Activated CD4-positive, alpha-beta T cell treated with anti-CD3 and anti-CD28 coated beads for 36 hours (primary cell): ENCODE data around the gene MANSC4. TPM values are rescaled to one million over a fixed set of nuclear protein-coding genes. Genes with fewer than 3 reads are reported as not detected.

Source experiments
- ATAC-seq: fragments of 200-7000 bp; cut with Tn5 transposase; one replicate; pipeline ENCODE4 v1.10.0; 2021; ENCODE audit warnings: mild to moderate bottlenecking, moderate library complexity
- CTCF ChIA-PET: fragments of 350-600 bp; sonication (Branson Sonifier 250); formaldehyde crosslinking; loops from one replicate; lab custom pipeline; 2021; ENCODE audit warnings: antibody characterized with exemption; lab: Charles Lee
- POLR2A ChIA-PET: fragments of 350-600 bp; sonication (Branson Sonifier 250); formaldehyde crosslinking; loops from one replicate; lab custom pipeline; 2021; ENCODE audit warnings: antibody characterized with exemption, inconsistent platforms; lab: Charles Lee
- DNase-seq: peaks from one replicate; pipeline ENCODE4 v3.0.0-alpha.2; 2020
- H3K27ac Mint-ChIP-seq: one replicate; pipeline ENCODE4 v1.8.0; 2021; ENCODE audit warnings: mixed read lengths
- H3K27me3 Mint-ChIP-seq: one replicate; pipeline ENCODE4 v1.8.0; 2021; ENCODE audit warnings: mixed read lengths
- H3K36me3 Mint-ChIP-seq: one replicate; pipeline ENCODE4 v1.8.0; 2021; ENCODE audit warnings: low read depth, mixed read lengths
- H3K4me1 Mint-ChIP-seq: one replicate; pipeline ENCODE4 v1.8.0; 2021; ENCODE audit warnings: mixed read lengths
- H3K4me3 Mint-ChIP-seq: one replicate; pipeline ENCODE4 v1.8.0; 2021; ENCODE audit warnings: mild to moderate bottlenecking, moderate library complexity, mixed read lengths
- H3K9me3 Mint-ChIP-seq: one replicate; pipeline ENCODE4 v1.8.0; 2021; ENCODE audit warnings: low read depth, mixed read lengths
- intact Hi-C, 2 experiments: fragments of 100-400 bp; cut with DNase I in 1 of 2; cut with micrococcal nuclease in 1 of 2; formaldehyde crosslinking; loops; one replicate each; pipeline versions ENCODE4 v1.14.2 to v1.15.1; 2022 to 2024; cut with DNase I, micrococcal nuclease
- total RNA-seq, 2 experiments: library from RNA; stranded (reverse); gene quantifications; one replicate each; pipeline ENCODE4 v1.2.3, GENCODE V29; 2021

The MANSC4 gene
- total RNA-seq: not detected

DNA sequence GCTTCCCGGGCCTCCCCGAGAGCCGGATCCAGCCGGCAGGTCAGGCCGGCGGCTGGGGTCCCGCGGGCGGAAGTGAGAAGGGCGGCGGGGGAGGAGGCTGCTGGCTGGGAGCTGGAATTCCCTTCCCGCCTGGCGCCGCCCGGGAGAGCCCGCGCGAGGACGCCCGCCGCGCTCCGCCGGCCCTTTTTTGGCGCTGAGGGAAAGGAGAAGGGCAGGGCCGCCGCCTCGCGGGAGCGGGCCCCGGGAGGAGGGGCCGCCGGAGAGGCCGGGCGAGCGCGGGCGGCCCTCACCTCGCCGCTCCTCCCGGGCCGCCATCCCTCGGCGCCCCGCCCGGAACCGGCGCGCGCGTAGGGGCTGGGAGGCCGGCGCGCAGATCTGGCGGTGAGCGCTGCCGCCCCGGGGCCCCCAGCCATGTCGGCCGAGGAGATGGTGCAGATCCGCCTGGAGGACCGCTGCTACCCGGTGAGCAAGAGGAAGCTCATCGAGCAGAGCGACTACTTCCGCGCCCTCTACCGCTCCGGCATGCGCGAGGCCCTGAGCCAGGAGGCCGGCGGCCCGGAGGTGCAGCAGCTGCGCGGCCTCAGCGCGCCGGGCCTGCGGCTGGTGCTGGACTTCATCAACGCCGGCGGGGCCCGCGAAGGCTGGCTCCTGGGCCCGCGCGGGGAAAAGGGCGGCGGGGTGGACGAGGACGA lies at the start of gene MANSC4, which contains the start of gene KLHL42:
TSS of gene MANSC4 (minus strand) at position 317 of the 692 bp plus-strand sequence. CDS start 8,960 bp downstream, outside the sequence.
TSS of gene KLHL42 (plus strand) at position 314 of the 692 bp plus-strand sequence. CDS start at position 412, 98 bp downstream.
- POLR2A ChIA-PET: interaction anchor here (0.5 to 1.5 kb wide), 3 partner anchors 42 to 301 kb away, joined by 3 to 5 read pairs (median 3); no protein-coding TSS in a partner anchor
- peaks cover 20% of the 10 kb centered on the region for H3K36me3 Mint-ChIP-seq
- H3K27me3 Mint-ChIP-seq: no peaks in the 10 kb centered on the region
- CTCF ChIA-PET: interaction anchor here (1.1 to 3.4 kb wide), 2 partner anchors 41 to 161 kb away, joined by 4 to 20 read pairs; no protein-coding TSS in a partner anchor
- ATAC-seq: peak; percentile 86
- peaks cover 34% of the 10 kb centered on the region for H3K4me1 Mint-ChIP-seq
- peak within 1 kb of the TSS; percentile 83 for H3K27ac Mint-ChIP-seq
- H3K4me3 Mint-ChIP-seq: peak within 1 kb of the TSS; percentile 80
- intact Hi-C loops: loop anchor here (1.0 to 5.0 kb wide), 5 partner anchors 21 to 412 kb away; partner anchors contain the start of genes MRPS35 (in 2 of the 2) and CCDC91 (in 1 of the 2)
- peak; percentile 80 for DNase-seq
- H3K9me3 Mint-ChIP-seq: no peaks in the 10 kb centered on the region

- H3K27ac Mint-ChIP-seq: no peak overlapping the region
- H3K9me3 Mint-ChIP-seq: no peaks in the 10 kb centered on the region
- H3K36me3 Mint-ChIP-seq: no peaks in the 10 kb centered on the region
- ChIA-PET POLR2A (no interaction called here), CTCF (no interaction called here)
- H3K4me3 Mint-ChIP-seq: no peak overlapping the region
- no peak for ATAC-seq
- peaks cover 38% of the 10 kb centered on the region for H3K27me3 Mint-ChIP-seq
- H3K4me1 Mint-ChIP-seq: peaks cover 12% of the 10 kb centered on the region
- intact Hi-C loops: loop anchor here in 1 of 2 experiments (10.0 kb wide), 1 partner anchor 397 kb away; no protein-coding TSS in a partner anchor
- no peak for DNase-seq
Observed at GRCh38 chr12:27828196-27828595, 48.2 kb upstream of the MANSC4 start.

GRCh38 chr12:27826076-27826475 lies 46.0 kb upstream of the MANSC4 start:
- peaks cover 32% of the 10 kb centered on the region for H3K4me1 Mint-ChIP-seq
- ATAC-seq: no peak
- no peak overlapping the region for H3K27ac Mint-ChIP-seq
- H3K4me3 Mint-ChIP-seq: no peak overlapping the region
- DNase-seq: no peak
- H3K36me3 Mint-ChIP-seq: no peaks in the 10 kb centered on the region
- CTCF ChIA-PET: interaction anchor here (0.6 kb wide), 3 partner anchors 10 to 646 kb away, joined by 3 read pairs; no protein-coding TSS in a partner anchor
- intact Hi-C loops: loop anchor here in 1 of 2 experiments (10.0 kb wide), 1 partner anchor 399 kb away; no protein-coding TSS in a partner anchor
- H3K9me3 Mint-ChIP-seq: no peaks in the 10 kb centered on the region
- POLR2A ChIA-PET: no interaction called here
- H3K27me3 Mint-ChIP-seq: peaks cover 35% of the 10 kb centered on the region

DNA sequence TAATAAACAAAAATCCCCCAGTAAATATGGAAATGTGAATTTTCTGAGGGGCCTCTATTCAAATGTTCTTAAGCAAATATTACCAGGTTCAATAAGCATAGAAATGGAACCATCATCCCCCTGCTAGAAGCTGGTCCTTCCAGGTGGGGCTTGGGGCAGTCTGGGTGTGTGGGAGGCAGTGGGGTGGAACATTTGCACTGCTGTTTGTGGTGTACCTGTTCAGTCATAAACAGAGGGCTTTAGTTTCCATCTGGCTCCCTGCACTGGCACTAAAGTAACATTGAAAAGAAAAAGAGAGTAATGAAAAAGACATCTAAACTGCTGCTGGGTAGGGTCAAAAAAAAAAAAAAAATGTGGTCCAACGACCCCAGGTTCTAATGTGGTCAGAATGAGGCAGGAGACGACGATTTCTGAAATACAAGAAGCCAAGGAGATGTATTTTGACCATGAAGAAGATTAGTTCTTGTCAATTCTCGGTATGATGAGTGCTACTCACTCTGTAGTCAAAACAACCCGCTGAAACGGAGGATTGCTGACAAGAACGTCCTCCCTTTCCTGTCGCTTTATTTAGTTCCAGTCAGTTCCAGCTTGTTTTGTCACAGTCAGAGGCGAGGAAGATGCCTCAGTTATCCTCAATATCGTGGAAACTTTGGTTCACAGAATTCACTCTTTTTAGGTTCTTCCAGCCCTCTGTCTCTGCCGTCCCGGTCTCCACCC lies 44.2 kb upstream of the MANSC4 start:
- ChIA-PET POLR2A (interaction anchor here (1.2 kb wide), 1 partner anchor 1279 kb away, joined by 3 read pairs; no protein-coding TSS in a partner anchor), CTCF (interaction anchor here (1.0 to 1.5 kb wide), 3 partner anchors 45 to 116 kb away, joined by 3 to 5 read pairs (median 4); no protein-coding TSS in a partner anchor)
- Mint-ChIP-seq H3K27ac (no peak overlapping the region), H3K36me3 (no peaks in the 10 kb centered on the region), H3K4me3 (no peak overlapping the region), H3K4me1 (peaks cover 33% of the 10 kb centered on the region), H3K27me3 (peaks cover 36% of the 10 kb centered on the region), H3K9me3 (no peaks in the 10 kb centered on the region)
- DNase-seq (peak; percentile 39), ATAC-seq (no peak)
- intact Hi-C loops: loop anchor here (5.0 to 10.0 kb wide), 5 partner anchors 302 to 1258 kb away; partner anchors contain the start of gene PPFIBP1 (in 1 of the 2)

- DNase-seq: peak; percentile 30
- no peak overlapping the region for H3K4me3 Mint-ChIP-seq
- no peaks in the 10 kb centered on the region for H3K36me3 Mint-ChIP-seq
Observed at GRCh38 chr12:27823038-27823437, 43.0 kb upstream of the MANSC4 start.

DNA sequence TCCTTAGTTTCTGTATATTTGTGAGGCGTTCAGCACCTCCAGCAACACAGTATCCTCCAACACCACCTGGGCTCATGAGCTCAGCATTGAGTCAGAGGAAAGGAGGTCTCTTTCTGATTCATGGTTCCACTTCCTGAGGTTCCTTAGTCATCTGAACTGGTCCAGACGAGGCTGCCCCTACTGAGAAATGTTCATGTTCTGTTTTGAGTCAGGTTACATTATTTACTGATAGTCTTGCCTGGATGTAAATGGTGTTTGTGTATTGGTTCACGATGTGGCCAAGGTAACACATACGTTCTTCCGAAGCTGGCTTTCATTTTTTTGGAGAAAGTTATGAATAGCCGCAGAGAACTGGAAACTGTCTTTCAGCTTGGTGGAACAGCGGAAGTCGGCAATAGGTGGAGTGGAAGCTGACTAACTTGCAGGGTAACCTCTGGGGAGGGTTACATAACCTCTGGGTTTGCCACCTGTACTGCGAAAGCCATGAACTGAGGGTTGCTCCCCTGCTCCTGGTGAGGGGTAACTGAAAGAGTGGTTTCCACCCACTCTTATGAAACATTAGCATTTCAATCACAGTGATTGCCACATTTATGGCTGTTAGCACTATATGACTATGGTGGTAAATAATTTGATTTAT lies 42.2 kb upstream of the MANSC4 start:
- POLR2A ChIA-PET: interaction anchor here (0.6 to 1.5 kb wide), 10 partner anchors 13 to 271 kb away, joined by 3 to 14 read pairs (median 4); partner anchors contain the start of genes KLHL42, MANSC4 and MRPS35
- Mint-ChIP-seq H3K27ac (peak overlapping the region; percentile 74), H3K27me3 (peaks cover 49% of the 10 kb centered on the region), H3K9me3 (no peaks in the 10 kb centered on the region), H3K36me3 (no peaks in the 10 kb centered on the region), H3K4me3 (no peak overlapping the region), H3K4me1 (peaks cover 33% of the 10 kb centered on the region)
- intact Hi-C loops: loop anchor here (1.0 to 10.0 kb wide), 16 partner anchors 20 to 1281 kb away; partner anchors contain the start of genes MRPS35 (in 2 of the 2), CCDC91 (in 1 of the 2), KLHL42 (in 1 of the 2) and MANSC4 (in 1 of the 2)
- DNase-seq: peak; percentile 82
- peak; percentile 95 for ATAC-seq
- CTCF ChIA-PET: interaction anchor here (0.6 to 4.4 kb wide), 26 partner anchors 12 to 442 kb away, joined by 3 to 79 read pairs (median 6); partner anchors contain the start of genes KLHL42 and MANSC4

More at GRCh38 chr12:27823038-27823437, 43.0 kb upstream of the MANSC4 start:
- no peak for ATAC-seq
- Mint-ChIP-seq H3K9me3 (no peaks in the 10 kb centered on the region), H3K4me1 (peaks cover 33% of the 10 kb centered on the region), H3K27ac (no peak overlapping the region), H3K27me3 (peaks cover 46% of the 10 kb centered on the region)
- CTCF ChIA-PET: interaction anchor here (0.9 to 4.4 kb wide), 5 partner anchors 12 to 41 kb away, joined by 4 to 79 read pairs (median 8); no protein-coding TSS in a partner anchor
- POLR2A ChIA-PET: interaction anchor here (0.6 to 1.5 kb wide), 3 partner anchors 24 to 43 kb away, joined by 3 to 5 read pairs (median 3); partner anchors contain the start of genes KLHL42 and MANSC4
- intact Hi-C loops: loop anchor here (2.0 to 10.0 kb wide), 8 partner anchors 112 to 1259 kb away; partner anchors contain the start of genes CCDC91 (in 1 of the 2), MRPS35 (in 1 of the 2) and PPFIBP1 (in 1 of the 2)

- no peak for ATAC-seq
- no peak overlapping the region for H3K27ac Mint-ChIP-seq
- H3K36me3 Mint-ChIP-seq: no peaks in the 10 kb centered on the region
- H3K4me3 Mint-ChIP-seq: no peak overlapping the region
- peak; percentile 38 for DNase-seq
- H3K27me3 Mint-ChIP-seq: peaks cover 49% of the 10 kb centered on the region
- H3K9me3 Mint-ChIP-seq: no peaks in the 10 kb centered on the region
- ChIA-PET POLR2A (interaction anchor here (0.7 to 1.5 kb wide), 6 partner anchors 19 to 111 kb away, joined by 3 to 14 read pairs (median 5); partner anchors contain the start of genes KLHL42, MANSC4 and MRPS35), CTCF (interaction anchor here (0.6 to 4.4 kb wide), 29 partner anchors 11 to 442 kb away, joined by 3 to 79 read pairs (median 5); partner anchors contain the start of genes KLHL42 and MANSC4)
- H3K4me1 Mint-ChIP-seq: peaks cover 33% of the 10 kb centered on the region
- intact Hi-C loops: loop anchor here (1.0 to 10.0 kb wide), 7 partner anchors 41 to 1261 kb away; partner anchors contain the start of genes KLHL42 (in 1 of the 2), MANSC4 (in 1 of the 2) and PPFIBP1 (in 1 of the 2)
Observed at GRCh38 chr12:27821259-27821973, 41.4 kb upstream of the MANSC4 start.

DNA sequence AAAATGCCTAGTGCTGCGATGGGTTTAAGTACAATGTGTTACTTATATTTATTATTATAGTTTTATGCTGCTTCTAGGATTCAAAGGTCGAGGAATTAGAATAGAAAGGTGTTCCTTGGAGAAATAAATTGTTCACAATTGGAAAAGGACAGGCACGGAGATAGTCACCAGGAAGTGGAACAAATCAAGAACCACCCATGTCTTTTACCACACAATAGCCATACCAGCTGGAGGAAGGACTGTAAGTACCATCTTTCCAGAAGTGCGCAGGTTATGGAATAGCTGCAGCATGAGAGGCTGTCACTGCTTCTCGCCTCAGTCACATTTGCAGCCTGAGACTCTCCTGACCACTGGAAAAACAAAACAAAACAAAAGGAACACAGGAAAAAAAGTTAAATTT lies 40.5 kb upstream of the MANSC4 start:
- Mint-ChIP-seq H3K27ac (no peak overlapping the region), H3K4me1 (peaks cover 33% of the 10 kb centered on the region), H3K36me3 (no peaks in the 10 kb centered on the region), H3K4me3 (no peak overlapping the region), H3K27me3 (peaks cover 48% of the 10 kb centered on the region), H3K9me3 (no peaks in the 10 kb centered on the region)
- ChIA-PET POLR2A (no interaction called here), CTCF (interaction anchor here (0.7 to 4.4 kb wide), 17 partner anchors 10 to 428 kb away, joined by 3 to 79 read pairs (median 6); partner anchors contain the start of genes KLHL42 and MANSC4)
- ATAC-seq: no peak
- no peak for DNase-seq
- intact Hi-C loops: loop anchor here (5.0 to 10.0 kb wide), 5 partner anchors 298 to 1262 kb away; partner anchors contain the start of gene PPFIBP1 (in 1 of the 2)

DNA sequence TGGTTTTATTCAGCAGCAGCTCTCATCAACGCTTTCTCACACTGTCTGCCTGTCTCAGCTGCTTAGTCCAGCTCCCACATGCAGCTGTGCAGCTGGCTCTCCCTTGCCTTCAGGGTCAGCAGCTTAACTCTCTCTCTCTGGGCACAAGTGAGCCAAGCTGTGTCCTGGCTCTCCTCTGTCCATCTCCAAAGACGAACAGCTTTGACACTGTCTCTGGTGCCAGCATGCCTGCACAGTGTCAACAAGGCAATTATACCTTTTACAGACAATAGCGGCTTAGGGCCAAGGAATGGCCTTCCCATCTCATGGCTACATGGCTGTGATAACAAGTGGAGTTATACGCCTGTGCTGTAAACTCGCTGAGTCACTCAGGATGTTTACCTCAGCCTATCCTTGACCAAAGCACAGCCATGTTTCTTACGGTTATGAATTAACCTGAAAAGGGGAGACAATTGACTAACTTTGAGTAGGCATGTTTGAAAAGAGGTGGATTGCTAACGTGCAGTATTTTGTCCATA lies 38.4 kb upstream of the MANSC4 start:
- no peak overlapping the region for H3K27ac Mint-ChIP-seq
- ATAC-seq (no peak), DNase-seq (no peak)
- no peaks in the 10 kb centered on the region for H3K9me3 Mint-ChIP-seq
- intact Hi-C loops: no loop called here
- peaks cover 38% of the 10 kb centered on the region for H3K4me1 Mint-ChIP-seq
- peaks cover 35% of the 10 kb centered on the region for H3K27me3 Mint-ChIP-seq
- H3K36me3 Mint-ChIP-seq: no peaks in the 10 kb centered on the region
- no peak overlapping the region for H3K4me3 Mint-ChIP-seq
- POLR2A ChIA-PET: interaction anchor here (0.5 kb wide), 1 partner anchor 16 kb away, joined by 3 read pairs; no protein-coding TSS in a partner anchor
- CTCF ChIA-PET: interaction anchor here (0.5 to 4.4 kb wide), 3 partner anchors 16 to 627 kb away, joined by 3 to 79 read pairs (median 3); no protein-coding TSS in a partner anchor
